Islet precursor cell (in vitro differentiated cells): ENCODE data around the gene SEPTIN14.
"Not testable (repeated sequence)": the region's sequence is repeated elsewhere in the genome, so short reads cannot be mapped to it uniquely, and the experiment has no call there.

Experiments used
- DNase-seq: peaks from one replicate; pipeline ENCODE4 v3.0.0-alpha.2; 2018

The SEPTIN14 gene

GRCh38 chr7:55778631-55779030 is 83.9 kb downstream of the SEPTIN14 start:
- DNase-seq = no peak

GRCh38 chr7:55776196-55776595 is 86.4 kb downstream of the SEPTIN14 start:
- DNase-seq = no peak

- no peak for DNase-seq
Measured at GRCh38 chr7:55775051-55775420, 87.5 kb downstream of the SEPTIN14 start.

GRCh38 chr7:55774327-55775050 is 88.1 kb downstream of the SEPTIN14 start:
- DNase-seq = no peak

- DNase-seq = no peak
Measured at GRCh38 chr7:55770778-55771177, 91.8 kb downstream of the SEPTIN14 start.

GRCh38 chr7:55753274-55753862 is 109.2 kb downstream of the SEPTIN14 start:
- not testable (repeated sequence) for DNase-seq

- peak; percentile 58 for DNase-seq
Measured at GRCh38 chr7:55744706-55745105, 117.8 kb downstream of the SEPTIN14 start.
